ENCODE results near the gene ATP10A. TPM values are rescaled to one million over a fixed set of nuclear protein-coding genes. Genes with fewer than 3 reads are reported as not detected.

ATP10A gene
- total and polyA plus RNA-seq, 2 of the 8 experiments (the other 6 are each of a cell fraction or from before 2014, with no cell fraction given), result 2.0 to 2.8 TPM

GRCh38 chr15:25673351-25673750, 189.8 kb downstream of the ATP10A start:
- Histone ChIP-seq H2AFZ (ENCODE audit: low read length) (no peak overlapping the region), H2BK5ac (ENCODE audit: low read depth, low read length) (no peak overlapping the region), H3K79me1 (ENCODE audit: low read depth, low read length) (no peaks in the 10 kb centered on the region), H3K18ac (ENCODE audit: extremely low read depth, low read length) (no peak overlapping the region), H2BK120ac (replicated peaks; ENCODE audit: low read depth, low read length) (no peak overlapping the region), H2BK20ac (ENCODE audit: low read length) (no peak overlapping the region), H3K4ac (replicated peaks; ENCODE audit: insufficient read length, low read depth, low read length) (no peak overlapping the region), H3K23me2 (ENCODE audit: low read depth, low read length) (no peaks in the 10 kb centered on the region; the same call in 1 of the 2 replicates), H3K79me2 (ENCODE audit: control insufficient read depth in 1 of 2, insufficient read depth in 2 of 2, low read length in 2 of 2) (no peaks in the 10 kb centered on the region), H2BK15ac (ENCODE audit: low read length) (no peak overlapping the region), H3K56ac (replicated peaks; ENCODE audit: insufficient read length, low read depth, low read length) (no peak overlapping the region), H3K27me3 (replicated peaks in 1 of 4; ENCODE audit: control insufficient read depth in 3 of 4, extremely low read depth in 1 of 4, insufficient read depth in 3 of 4, low read length in 3 of 4) (no peaks in the 10 kb centered on the region), H2BK12ac (ENCODE audit: low read depth, low read length) (peak overlapping the region; percentile 61; the same call in 1 of the 2 replicates), H3K27ac (ENCODE audit: low read depth, low read length) (no peak overlapping the region), H4K20me1 (replicated peaks in 1 of 2; ENCODE audit: control insufficient read depth in 1 of 2, insufficient read depth in 2 of 2, low read length in 2 of 2) (no peaks in the 10 kb centered on the region), H3K36me3 (ENCODE audit: control insufficient read depth in 2 of 4, insufficient read depth in 4 of 4, low read length in 3 of 4) (no peaks in the 10 kb centered on the region), H3K4me2 (ENCODE audit: insufficient read depth in 1 of 2, low read depth in 2 of 2, low read length in 2 of 2) (no peak overlapping the region), H3K14ac (ENCODE audit: insufficient read length) (no peak overlapping the region), H4K5ac (ENCODE audit: insufficient read length, low read depth, low read length) (no peak overlapping the region), H2AK5ac (ENCODE audit: low read depth, low read length) (no peak overlapping the region), H3K9ac (replicated peaks in 1 of 4; ENCODE audit: extremely low read depth in 1 of 4, low read depth in 3 of 4, low read length in 3 of 4) (no peak overlapping the region), H4K91ac (replicated peaks; ENCODE audit: insufficient read length, low read length) (no peak overlapping the region), H3K4me3 (ENCODE audit: extremely low read depth in 1 of 4, insufficient read depth in 2 of 4, low read depth in 3 of 4, low read length in 4 of 4) (no peak overlapping the region), H3K4me1 (replicated peaks in 1 of 4; ENCODE audit: control insufficient read depth in 3 of 4, insufficient read depth in 4 of 4, low read length in 3 of 4) (peaks cover 8 to 31% (median 18%) of the 10 kb centered on the region in 4 experiments), H3K9me3 (ENCODE audit: insufficient read depth in 2 of 2, low read depth in 1 of 2, low read length in 1 of 2) (no peaks in the 10 kb centered on the region), H3K23ac (ENCODE audit: insufficient read length) (no peak overlapping the region), H4K8ac (ENCODE audit: extremely low read depth, insufficient read depth, low read length) (no peak overlapping the region)
- TF ChIP-seq GABPA (IDR thresholded peaks at IDR 0.05; ENCODE audit: borderline replicate concordance, insufficient read depth, low read length), result no peak
- no peak for TF ChIP-seq CTBP2 (IDR thresholded peaks at IDR 0.05; ENCODE audit: borderline replicate concordance, insufficient read depth, insufficient read length, low read length)
- TF ChIP-seq EZH2 (IDR thresholded peaks at IDR 0.05; ENCODE audit: low read depth, low read length, severe bottlenecking), result no peak
- no peak for TF ChIP-seq KDM1A (IDR thresholded peaks at IDR 0.05; ENCODE audit: borderline replicate concordance, low read length)
- FAIRE-seq (no peak), DNase-seq (ENCODE audit: low read depth in 1 of 2, low spot score in 2 of 2) (no peak)
- CTCF ChIA-PET (ENCODE audit: partially characterized antibody), result interaction anchor here (1.8 to 4.4 kb wide), 3 partner anchors 11 to 19 kb away, joined by 5 to 23 read pairs (median 10); no protein-coding TSS in a partner anchor
- POLR2A ChIA-PET (ENCODE audit: partially characterized antibody), result no interaction called here
- WGBS, 2 experiments (ENCODE audit: extremely low coverage in 1 of 2, insufficient coverage in 1 of 2, insufficient read length in 1 of 2, insufficient replicate concordance in 2 of 2, low coverage in 1 of 2, low lambda C conversion rate in 2 of 2, missing lambda C conversion rate in 1 of 2), result 91% methylated on average over 5 of the region's 9 CpGs; no CpG with 5 or more reads in 1 of the 2 experiments

Data from H1 (cell line).